ACHN (cell line): ENCODE measurements around the gene ZNF785.
"Not testable (repeated sequence)": the region's sequence is repeated elsewhere in the genome, so short reads cannot be mapped to it uniquely, and the experiment has no call there.

Experiments used
- DNase-seq: peaks from one replicate; pipeline ENCODE4 v3.0.0-alpha.2; 2015
- in situ Hi-C: cut with HindIII; loops from 2 replicates; pipeline ENCODE4 v1.10.0; 2017; ENCODE audit warnings: low sequenced_read_pairs, low pct_ligation_motif_present, low pct_unique_long_range_greater_than_20kb

ZNF785 gene

GRCh38 chr16:30604316-30604947 is 18.9 kb upstream of the ZNF785 start:
- DNase-seq, result no peak
- in situ Hi-C loops, result no loop called here

DNA sequence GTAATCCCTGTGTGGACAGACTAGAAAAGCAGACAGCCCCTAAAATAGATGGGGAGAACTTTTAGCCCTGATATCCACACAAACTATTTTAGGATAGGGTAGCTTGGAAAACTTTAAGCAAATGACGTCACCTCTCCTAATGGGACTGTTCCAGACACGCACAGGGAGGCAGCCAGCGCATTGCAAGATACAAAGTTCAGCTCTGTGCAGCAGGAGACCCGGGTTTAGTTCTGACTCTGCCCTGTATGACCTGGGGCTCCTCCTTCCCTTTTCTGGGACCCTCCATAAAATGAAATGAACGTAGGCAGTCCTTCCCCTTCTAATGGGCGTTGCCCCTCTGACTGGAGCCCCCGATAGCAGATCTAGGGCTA is 18.4 kb upstream of the ZNF785 start:
- in situ Hi-C loops, result no loop called here
- no peak for DNase-seq

- in situ Hi-C loops, result no loop called here
- no peak for DNase-seq
Measured at GRCh38 chr16:30602616-30603277, 17.2 kb upstream of the ZNF785 start.

DNA sequence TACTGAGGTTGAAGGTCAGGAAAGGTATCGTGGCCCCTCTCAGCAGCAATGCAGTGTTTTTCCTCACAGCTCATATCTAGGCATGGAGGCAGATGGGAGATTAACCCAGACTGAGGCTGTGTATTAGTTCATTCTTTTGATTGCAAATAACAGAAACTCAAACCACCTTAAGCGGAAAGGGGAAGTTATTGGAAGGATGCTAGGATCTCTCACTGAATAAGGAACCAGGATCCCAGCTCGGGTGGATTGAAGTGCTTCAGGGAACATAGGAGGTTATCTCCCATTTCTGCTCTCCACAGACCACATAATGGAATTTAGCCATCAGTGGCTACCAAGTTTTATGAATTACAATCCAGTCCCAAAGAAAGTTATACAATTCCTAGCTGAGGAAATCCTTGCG is 16.5 kb upstream of the ZNF785 start:
- in situ Hi-C loops, result no loop called here
- DNase-seq, result no peak

DNA sequence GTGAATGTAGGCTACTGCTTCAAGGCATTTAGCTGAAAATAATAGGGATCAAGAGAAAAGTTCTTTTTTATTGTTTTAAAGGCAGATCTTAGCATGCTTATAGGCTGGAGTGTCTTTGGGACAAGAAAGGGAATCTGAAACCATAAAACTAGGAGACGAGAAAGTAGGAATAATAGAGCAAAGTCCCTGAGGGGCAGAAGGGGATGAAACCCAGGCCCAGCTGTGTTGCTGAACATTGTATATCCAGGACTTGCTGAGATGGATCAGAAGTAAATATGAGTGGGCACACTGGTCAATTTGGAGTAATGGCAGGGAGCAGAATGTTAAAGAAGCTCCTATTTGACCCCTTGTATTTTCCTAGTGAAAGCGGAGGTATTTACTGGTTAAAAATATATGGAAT is 15.4 kb upstream of the ZNF785 start:
- no peak for DNase-seq
- in situ Hi-C loops, result no loop called here

DNA sequence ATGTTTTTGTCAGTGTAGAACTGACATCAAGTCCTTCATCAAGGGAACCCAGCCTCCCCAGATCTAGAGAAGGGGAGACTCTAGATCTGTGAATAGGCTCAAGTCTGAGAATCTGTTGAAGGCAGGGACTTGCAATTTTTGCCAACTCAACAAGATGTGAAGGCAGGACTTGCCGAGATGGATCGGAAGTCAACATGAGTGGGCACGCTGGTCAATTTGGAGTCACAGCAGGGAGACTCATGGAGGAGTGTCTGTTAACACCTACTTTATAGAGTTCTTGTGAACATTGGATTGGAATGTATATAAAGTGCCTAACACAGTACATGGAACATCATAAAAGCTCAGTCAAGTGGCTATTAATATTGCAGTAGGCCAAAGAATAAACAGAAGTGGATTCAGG is 14.7 kb upstream of the ZNF785 start:
- in situ Hi-C loops, result no loop called here
- DNase-seq, result no peak

DNA sequence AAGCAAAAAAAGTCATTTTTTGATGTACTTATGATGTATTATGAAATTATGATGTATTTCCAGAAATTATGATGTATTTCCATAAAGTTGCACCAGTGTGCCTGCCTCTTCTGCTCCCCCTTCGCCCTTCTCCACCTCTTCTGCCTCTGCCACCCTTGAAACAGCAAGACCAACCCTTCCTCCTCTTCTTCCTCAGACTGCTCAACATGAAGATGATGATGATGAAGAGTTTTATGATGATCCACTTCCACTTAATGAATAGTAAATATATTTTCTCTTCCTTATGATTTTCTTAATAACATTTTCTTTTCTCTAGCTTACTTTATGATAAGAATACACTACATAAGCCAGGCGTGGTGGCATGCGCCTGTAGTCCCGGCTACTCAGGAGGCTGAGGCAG is 7.4 kb upstream of the ZNF785 start:
- no peak for DNase-seq
- in situ Hi-C loops, result no loop called here

- DNase-seq, in situ Hi-C loops: not testable (repeated sequence)
Measured at GRCh38 chr16:30590869-30591268, 5.4 kb upstream of the ZNF785 start.

DNA sequence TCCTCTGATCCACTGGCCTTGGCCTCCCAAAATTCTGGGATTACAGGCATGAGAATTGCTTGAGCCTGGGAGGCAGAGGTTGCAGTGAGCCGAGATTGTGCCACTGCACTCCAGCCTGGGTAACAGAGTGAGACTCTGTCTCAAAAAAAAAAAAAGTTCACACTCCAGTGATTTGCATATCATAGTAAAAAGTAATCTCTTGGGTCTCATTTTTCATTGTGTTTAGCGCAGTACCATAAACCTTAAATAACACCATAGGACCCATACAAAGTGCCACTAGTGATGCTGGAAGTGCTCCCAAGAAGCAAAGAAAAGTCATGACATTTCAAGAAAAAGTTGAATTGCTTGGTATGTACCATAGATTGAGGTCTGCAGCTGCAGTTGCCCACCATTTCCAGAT is 4.1 kb upstream of the ZNF785 start:
- in situ Hi-C loops, result not testable (repeated sequence)

GRCh38 chr16:30588651-30589050 is 3.2 kb upstream of the ZNF785 start:
- no peak for DNase-seq
- in situ Hi-C loops, result no loop called here

More for the DNA sequence above, 4.1 kb upstream of the ZNF785 start:
- DNase-seq, result not testable (repeated sequence)

- in situ Hi-C loops, result no loop called here
- DNase-seq, result no peak
Measured at GRCh38 chr16:30585022-30585399, 486 bp downstream of the ZNF785 start.

- in situ Hi-C loops, result no loop called here
- no peak for DNase-seq
Measured at GRCh38 chr16:30582611-30583340, 2.7 kb downstream of the ZNF785 start.

GRCh38 chr16:30581457-30581856 is 4.0 kb downstream of the ZNF785 start:
- no peak for DNase-seq
- in situ Hi-C loops, result no loop called here

- in situ Hi-C loops, result no loop called here
- DNase-seq, result no peak
Measured at GRCh38 chr16:30574678-30575077, 10.8 kb downstream of the ZNF785 start.

GRCh38 chr16:30571445-30572322 is 13.8 kb downstream of the ZNF785 start, which contains the start of gene ZNF688:
TSS of gene ZNF688 (minus strand) at chr16:30571714. CDS start at chr16:30571629, 85 bp downstream.
- in situ Hi-C loops, result no loop called here
- peak; percentile 99 for DNase-seq

- in situ Hi-C loops, result no loop called here
Measured at GRCh38 chr16:30570636-30571444, 14.7 kb downstream of the ZNF785 start.

GRCh38 chr16:30569746-30570635 is 15.5 kb downstream of the ZNF785 start:
- DNase-seq, result no peak
- in situ Hi-C loops, result no loop called here

More at GRCh38 chr16:30570636-30571444, 14.7 kb downstream of the ZNF785 start:
- peak; percentile 36 for DNase-seq
